HG03521 (cell line): ENCODE data around the gene RUVBL2.

Experiments
- ATAC-seq: cut with Tn5 transposase; IDR thresholded peaks from one replicate; pipeline ENCODE4 v1.9.1; 2021; ENCODE audit warnings: mild to moderate bottlenecking, moderate library complexity; ENCODE audit not compliant: unreplicated experiment

The RUVBL2 gene

DNA sequence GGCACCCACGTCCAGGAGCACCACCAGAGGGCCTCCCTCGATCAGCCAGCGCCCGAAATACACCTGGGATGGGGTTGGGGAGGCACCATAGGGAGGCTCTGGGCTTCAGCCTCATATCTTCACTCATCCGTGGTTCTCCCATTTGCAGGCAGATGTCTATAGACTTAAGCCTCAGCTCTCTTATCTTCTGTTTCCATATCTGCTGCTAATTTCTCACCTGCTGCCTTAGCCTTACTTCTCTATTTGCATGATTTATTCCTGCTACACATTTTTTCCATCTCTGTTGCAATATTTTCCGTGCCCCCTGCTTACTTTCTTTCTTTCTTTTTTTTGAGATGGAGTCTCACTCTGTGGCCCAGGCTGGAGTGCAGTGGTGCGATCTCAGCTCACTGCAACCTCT is 6.4 kb upstream of the RUVBL2 start:
- no peak for ATAC-seq

DNA sequence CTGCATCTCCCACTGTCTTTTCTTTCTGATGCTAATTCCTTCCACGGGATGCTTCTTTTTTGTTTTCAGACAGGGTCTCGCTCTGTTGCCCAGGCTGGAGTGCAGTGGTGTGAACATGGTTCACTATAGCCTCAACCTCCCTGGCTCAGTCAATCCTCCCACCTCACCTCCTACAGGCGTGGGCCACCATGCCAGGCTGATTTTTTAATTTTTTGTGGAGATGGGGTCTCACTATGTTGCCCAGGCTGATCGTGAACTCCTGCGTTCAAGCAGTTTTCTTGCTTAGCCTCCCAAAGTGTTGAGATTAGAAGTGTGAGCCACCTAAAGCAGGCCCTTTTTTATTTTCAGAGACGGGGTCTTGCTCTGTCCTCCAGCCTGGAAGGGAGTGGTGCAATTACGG is 5.4 kb upstream of the RUVBL2 start:
- ATAC-seq = no peak

- no peak for ATAC-seq
Measured at GRCh38 chr19:48988860-48989259, 4.8 kb upstream of the RUVBL2 start.

- ATAC-seq = no peak
Measured at GRCh38 chr19:48989701-48990291, 3.9 kb upstream of the RUVBL2 start.

DNA sequence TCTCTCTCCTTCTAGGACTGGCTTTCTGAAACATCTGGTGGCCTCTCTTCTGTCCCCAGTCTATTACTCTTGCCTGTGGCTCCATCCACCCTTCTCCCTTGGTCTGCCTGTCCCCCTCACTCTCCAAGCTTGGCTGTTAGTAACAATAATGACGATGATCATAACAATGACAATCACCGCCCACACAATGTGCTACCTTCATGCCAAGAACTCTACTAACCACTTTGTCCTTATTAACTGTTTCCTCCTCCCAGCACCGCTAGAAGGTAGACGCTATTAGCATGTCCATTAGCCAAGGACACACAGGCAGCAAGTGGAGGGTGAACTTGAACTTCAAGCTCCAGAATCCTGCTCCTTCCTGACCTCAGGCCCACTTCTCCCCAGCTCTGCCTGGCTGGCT is 3.3 kb upstream of the RUVBL2 start:
- no peak for ATAC-seq

DNA sequence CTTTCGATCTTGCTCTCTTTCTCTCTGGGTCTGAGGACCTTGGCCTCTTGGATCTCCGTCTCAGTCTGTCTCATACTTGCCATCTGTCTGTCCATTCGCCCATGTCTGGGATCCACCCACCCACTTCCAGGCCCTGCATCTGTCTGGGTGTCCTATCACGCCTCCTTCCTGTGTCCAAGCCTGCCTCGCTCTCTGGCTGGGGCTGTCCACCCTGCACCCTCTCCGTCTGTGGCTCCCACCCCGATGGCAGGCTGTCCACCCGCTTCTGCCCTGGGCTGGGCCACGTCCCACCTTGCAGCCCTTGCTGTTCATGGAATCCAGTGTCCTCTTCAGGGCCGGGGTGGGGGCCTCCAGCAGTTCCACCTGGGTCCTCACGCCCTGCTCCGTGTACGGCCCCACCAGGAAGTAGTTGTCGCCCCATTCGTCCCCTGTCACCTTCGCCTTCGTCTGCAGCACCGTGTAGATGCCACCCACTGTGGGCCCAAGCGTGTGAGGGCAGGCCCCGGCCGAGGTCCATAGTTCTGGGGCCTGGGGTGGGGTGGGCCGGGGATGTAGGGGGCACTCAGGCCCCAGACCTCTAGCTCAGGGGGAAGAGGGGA is 2.6 kb upstream of the RUVBL2 start:
- no peak for ATAC-seq

DNA sequence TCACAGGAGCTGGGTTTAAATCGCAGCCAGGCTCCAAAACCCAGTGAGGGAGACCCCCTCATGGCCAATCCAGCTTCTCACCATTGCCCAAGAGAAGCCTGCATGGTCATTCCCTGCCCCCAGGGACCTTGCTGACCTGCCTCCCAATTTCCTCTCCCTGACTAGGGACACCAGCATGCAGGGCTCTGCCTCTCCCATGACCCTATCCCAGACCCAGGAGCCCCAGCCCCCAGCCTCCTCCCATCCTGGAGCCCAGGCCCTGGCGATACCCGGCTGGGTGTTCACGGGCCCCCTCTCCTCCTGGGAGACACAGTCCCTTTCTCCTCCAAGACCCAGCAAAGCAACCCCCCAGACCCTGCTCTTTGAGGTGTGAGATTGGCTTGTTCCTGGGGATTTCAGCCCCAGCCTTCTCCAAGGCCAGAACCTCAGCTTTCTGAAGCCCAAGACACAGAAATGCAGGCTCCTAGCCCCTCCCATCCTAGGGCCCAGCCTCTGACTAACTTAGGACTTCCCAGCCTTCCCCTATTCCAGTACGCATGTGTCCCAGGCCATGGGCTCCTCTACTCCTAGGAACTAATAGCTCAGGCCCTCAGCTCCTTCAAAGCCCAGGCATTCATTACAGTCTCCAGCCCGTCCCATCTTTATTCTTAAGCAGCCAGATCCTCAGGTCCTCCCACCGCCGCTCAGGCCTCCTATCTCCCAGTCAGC is 1.7 kb upstream of the RUVBL2 start:
- ATAC-seq = no peak

DNA sequence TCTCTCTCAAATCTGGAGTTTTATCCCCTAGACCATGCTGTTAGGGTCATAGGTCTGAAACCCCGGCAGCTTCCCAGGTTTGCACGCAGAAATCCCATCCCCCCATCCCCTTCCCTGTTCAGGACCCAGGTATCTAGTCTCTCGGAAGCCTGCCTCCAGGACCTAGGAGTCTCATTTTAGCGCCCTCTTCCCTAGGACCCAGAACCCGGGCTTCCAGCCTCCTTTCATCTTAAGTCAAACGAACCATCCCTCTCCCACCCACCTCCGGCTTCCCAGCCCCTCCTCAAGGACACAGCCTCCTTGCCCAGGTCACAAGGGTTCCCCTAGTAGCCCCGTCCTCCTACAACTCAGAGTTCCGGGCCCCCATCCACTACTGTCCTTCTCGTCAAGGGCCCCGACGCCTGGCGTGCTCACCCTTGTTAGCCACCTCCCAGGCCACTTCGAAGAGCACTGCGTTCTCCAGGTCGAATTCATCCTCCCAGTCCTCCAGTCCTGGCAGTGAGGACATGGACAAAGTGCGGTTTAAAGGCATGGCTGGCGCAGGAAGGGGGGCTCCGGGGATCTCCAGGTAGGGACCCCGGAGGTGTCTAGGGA is 1.0 kb upstream of the RUVBL2 start:
- ATAC-seq = no peak

GRCh38 chr19:48994035-48994386 is 324 bp downstream of the RUVBL2 start:
- ATAC-seq = no peak

DNA sequence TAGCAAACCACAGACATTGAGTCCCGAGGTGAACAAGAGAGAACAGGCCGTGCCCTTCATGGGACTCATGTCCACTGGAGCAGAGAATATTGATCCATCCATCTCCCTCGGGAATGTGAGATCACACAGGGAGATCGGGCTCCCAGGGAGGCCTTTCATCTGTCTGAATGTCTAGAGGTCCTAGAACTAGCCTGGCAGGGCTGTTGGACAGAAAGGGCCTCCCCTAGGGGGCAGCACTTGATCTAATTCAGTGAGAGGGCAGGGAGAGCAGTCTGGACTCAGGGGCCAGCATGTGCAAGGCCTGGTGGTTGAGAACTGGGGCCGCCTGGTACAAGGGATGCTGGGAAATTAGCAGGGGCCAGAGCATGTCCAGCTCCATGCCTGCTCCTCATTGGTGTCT is 4.3 kb downstream of the RUVBL2 start:
- ATAC-seq = no peak

DNA sequence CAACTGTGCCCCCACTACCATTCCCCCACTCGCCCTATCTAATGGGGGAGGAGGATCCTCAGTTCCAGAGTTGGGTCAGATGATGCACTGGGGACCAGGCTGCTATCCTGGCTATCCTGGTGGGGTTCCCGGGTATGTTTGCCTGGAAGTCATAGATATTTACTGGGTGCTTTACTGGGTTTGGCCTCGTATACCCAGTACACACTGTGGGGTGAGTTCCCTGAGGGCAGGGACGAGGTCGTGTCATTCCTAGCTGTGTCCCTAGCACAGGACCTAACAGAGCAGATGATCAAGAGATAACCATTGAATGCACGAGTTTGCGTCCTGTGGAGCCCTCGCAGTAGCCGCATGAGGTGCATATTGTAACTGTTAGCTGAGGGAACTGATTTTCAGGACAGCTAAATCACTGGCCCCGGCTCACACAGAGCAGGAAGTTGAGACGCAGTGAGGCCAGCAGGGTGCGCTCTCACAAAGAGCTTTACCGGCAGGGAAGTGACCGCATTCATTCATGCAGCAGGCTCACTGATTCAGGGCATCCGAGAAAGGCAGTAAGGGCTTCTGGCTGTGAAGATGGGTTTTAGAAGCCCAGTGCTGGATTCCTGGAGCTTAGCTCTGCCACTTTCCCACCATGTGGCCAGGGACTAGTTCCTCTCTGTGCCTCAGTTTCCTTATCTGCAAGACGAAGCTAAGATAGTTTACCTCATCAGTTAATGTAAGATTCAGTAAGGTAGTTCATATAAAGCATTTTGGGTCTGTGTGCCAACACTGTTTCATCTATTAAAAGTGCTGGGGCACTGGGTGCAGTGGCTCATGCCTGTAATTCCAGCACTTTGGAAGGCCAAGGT is 6.0 kb downstream of the RUVBL2 start:
- no peak for ATAC-seq

GRCh38 chr19:49004133-49004532 is 10.4 kb downstream of the RUVBL2 start:
- no peak for ATAC-seq

DNA sequence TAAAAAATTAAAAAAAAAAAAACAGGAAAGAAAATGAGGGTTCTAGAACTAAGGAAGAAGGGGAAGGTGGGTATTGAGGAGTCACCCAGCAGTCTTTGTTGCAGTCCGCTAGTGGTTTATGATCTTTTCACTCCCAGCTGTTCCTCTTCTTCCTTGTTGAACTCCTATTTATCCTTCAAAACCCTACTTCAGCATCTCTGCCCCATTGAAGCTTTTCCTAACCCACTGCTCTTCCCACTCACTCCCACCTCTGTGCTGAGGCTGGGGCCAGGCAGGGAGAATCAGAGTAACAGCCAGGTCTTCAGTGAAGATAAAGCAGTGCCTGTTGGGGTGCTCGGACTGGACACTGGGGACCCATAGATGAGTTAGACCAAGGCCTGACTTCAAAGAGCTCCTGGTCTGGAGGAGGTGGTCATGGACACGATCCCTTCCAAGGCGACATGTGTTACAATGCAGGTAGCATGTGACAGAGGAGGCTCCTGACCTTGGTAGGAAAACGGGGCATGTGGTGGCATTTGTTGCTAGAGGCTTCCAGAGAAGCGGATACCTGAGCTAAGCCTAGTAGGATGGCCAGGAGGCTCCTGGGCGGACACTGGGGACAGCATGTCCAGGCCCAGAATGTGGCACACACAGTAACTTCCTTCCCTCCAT is 11.4 kb downstream of the RUVBL2 start:
- no peak for ATAC-seq

DNA sequence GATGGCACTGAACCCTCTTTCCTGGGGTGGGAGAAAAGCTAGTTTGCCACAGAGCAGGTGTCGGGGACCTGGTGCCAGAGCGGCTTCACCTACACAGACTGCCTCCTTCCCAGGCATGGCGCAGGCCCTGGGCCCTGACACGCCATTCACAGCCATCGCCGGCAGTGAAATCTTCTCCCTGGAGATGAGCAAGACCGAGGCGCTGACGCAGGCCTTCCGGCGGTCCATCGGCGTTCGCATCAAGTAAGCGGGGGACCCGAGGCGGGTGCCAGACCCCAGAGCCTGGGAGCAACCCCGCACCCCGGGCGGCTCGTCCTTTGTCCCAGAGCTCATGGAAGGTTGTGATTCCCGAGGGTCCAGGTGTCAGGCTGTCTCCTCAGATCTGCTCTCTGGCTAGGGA is 13.2 kb downstream of the RUVBL2 start:
- no peak for ATAC-seq

GRCh38 chr19:49009828-49010227 is 16.1 kb downstream of the RUVBL2 start:
- ATAC-seq = no peak

DNA sequence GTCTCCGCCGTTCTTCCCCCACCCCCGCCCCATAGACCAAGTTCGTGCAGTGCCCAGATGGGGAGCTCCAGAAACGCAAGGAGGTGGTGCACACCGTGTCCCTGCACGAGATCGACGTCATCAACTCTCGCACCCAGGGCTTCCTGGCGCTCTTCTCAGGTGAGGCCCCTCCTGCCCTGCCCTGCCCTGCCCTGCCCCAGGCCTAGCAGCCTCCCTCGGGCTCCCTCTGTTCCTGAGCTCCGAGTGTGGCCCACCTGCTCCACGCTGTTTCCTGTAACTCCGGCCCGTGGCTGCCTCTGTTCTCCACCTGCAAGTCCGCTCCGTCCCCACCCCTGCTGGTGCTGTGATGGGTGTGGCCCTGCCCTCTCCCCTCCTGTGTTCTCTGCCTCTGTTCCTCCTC is 16.8 kb downstream of the RUVBL2 start:
- no peak for ATAC-seq

GRCh38 chr19:49011194-49011593 is 17.5 kb downstream of the RUVBL2 start:
- no peak for ATAC-seq

- ATAC-seq = no peak
Measured at GRCh38 chr19:49014123-49014869, 20.6 kb downstream of the RUVBL2 start.

GRCh38 chr19:49014870-49015255 is 21.2 kb downstream of the RUVBL2 start:
- no peak for ATAC-seq
